Mammary epithelial cell (primary cell): ENCODE measurements around the gene EIF4A2.

Experiments
- CTCF ChIP-seq, 2 donors: IDR thresholded peaks in 1 of 2; conservative IDR thresholded peaks in 1 of 2; 2 replicates each; pipeline ENCODE4 v1.5.1; 2011 to 2012; ENCODE audit warnings: inconsistent platforms in 2 of 2, low read length in 2 of 2, mild to moderate bottlenecking in 2 of 2, control low read depth in 1 of 2, low read depth in 1 of 2; ENCODE audit not compliant: insufficient read depth in 1 of 2; ENCODE audit errors: extremely low read depth in 1 of 2
- EZH2 ChIP-seq: IDR thresholded peaks from 2 replicates; pipeline ENCODE4 v1.6.1; 2012; ENCODE audit warnings: low read length, inconsistent platforms, borderline replicate concordance

GRCh38 chr3:186757214-186757613 is 26.2 kb upstream of the EIF4A2 start:
- TF ChIP-seq CTCF (conservative IDR thresholded peaks at IDR 0.05 in 1 of 2, IDR thresholded peaks at IDR 0.05 in 1 of 2; ENCODE audit: extremely low read depth in 1 of 2, insufficient read depth in 1 of 2, low read depth in 1 of 2, low read length in 2 of 2) (no peak), EZH2 (no peak)
